Activated T-cell treated with anti-CD3 and anti-CD28 coated beads, Interleukin-2, amount 50 U/mL, for 24 hours (primary cell): ENCODE measurements around the gene KIF26B.

Source experiments
- DNase-seq: peaks from one replicate; pipeline ENCODE4 v3.0.0-alpha.2; 2020
- H3K27ac Mint-ChIP-seq: 2 replicates; pipeline ENCODE4 v1.8.0; 2020; ENCODE audit warnings: mild to moderate bottlenecking, mixed read lengths
- H3K27me3 Mint-ChIP-seq: 2 replicates; pipeline ENCODE4 v1.8.0; 2020; ENCODE audit warnings: mixed read lengths
- H3K36me3 Mint-ChIP-seq: 2 replicates; pipeline ENCODE4 v1.8.0; 2020; ENCODE audit warnings: low read depth, mixed read lengths
- H3K4me1 Mint-ChIP-seq: 2 replicates; pipeline ENCODE4 v1.8.0; 2020; ENCODE audit warnings: low read depth, mixed read lengths
- H3K4me3 Mint-ChIP-seq: 2 replicates; pipeline ENCODE4 v1.8.0; 2020; ENCODE audit warnings: mild to moderate bottlenecking, moderate library complexity, mixed read lengths
- H3K9me3 Mint-ChIP-seq: 2 replicates; pipeline ENCODE4 v1.8.0; 2020; ENCODE audit warnings: mixed read lengths

Gene KIF26B

DNA sequence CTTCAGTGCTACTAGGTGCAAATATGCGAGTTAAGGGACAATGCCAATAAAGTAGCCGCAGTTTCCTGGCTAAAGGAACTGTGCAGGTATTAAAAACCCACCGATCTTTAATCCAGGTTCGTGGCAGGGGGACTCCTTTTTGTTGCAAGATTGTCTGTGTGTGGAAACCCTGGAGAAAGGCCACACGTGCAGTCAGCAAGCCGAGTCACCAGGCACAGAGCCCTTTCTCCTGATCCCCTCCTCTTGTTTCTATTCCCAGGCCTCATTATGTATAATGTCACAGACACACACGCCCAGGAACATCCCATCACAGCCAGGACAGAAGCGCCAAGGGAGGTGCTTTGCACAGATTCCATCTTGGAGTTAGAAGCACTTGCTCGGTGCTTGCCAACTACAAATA, 528.9 kb downstream of the KIF26B start:
- H3K4me1 Mint-ChIP-seq: no peaks in the 10 kb centered on the region
- peaks cover 2% of the 10 kb centered on the region for H3K9me3 Mint-ChIP-seq
- no peak overlapping the region for H3K27ac Mint-ChIP-seq
- H3K36me3 Mint-ChIP-seq: no peaks in the 10 kb centered on the region
- no peak overlapping the region for H3K4me3 Mint-ChIP-seq
- H3K27me3 Mint-ChIP-seq: peaks cover 9% of the 10 kb centered on the region
- no peak for DNase-seq

GRCh38 chr1:245684166-245684565, 529.4 kb downstream of the KIF26B start:
- peaks cover 2% of the 10 kb centered on the region for H3K9me3 Mint-ChIP-seq
- no peaks in the 10 kb centered on the region for H3K4me1 Mint-ChIP-seq
- H3K36me3 Mint-ChIP-seq: no peaks in the 10 kb centered on the region
- no peak overlapping the region for H3K27ac Mint-ChIP-seq
- no peak overlapping the region for H3K4me3 Mint-ChIP-seq
- no peak for DNase-seq
- H3K27me3 Mint-ChIP-seq: peaks cover 9% of the 10 kb centered on the region

DNA sequence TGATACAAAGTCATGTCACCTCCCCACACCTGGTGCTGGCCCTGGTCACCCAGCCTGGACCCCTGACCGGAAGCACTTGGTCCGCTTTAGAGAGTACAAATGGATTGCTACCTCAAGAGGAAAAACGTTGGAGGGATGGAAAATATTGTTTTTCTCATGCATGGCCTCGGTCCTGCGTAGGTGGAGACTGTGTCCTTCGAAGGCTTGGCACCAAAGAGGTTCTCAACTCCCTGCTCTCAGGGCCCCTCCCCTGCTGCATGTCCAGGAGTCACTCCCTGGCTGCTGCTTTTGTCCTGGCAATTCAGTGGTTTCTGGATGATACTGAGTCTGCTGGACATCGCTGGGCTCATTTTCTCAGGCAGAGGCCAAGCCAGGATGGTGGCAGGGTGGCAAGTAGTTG, 529.8 kb downstream of the KIF26B start:
- no peak overlapping the region for H3K27ac Mint-ChIP-seq
- no peaks in the 10 kb centered on the region for H3K36me3 Mint-ChIP-seq
- H3K27me3 Mint-ChIP-seq: peaks cover 13% of the 10 kb centered on the region
- no peak overlapping the region for H3K4me3 Mint-ChIP-seq
- H3K4me1 Mint-ChIP-seq: no peaks in the 10 kb centered on the region
- no peak for DNase-seq
- peaks cover 2% of the 10 kb centered on the region for H3K9me3 Mint-ChIP-seq

DNA sequence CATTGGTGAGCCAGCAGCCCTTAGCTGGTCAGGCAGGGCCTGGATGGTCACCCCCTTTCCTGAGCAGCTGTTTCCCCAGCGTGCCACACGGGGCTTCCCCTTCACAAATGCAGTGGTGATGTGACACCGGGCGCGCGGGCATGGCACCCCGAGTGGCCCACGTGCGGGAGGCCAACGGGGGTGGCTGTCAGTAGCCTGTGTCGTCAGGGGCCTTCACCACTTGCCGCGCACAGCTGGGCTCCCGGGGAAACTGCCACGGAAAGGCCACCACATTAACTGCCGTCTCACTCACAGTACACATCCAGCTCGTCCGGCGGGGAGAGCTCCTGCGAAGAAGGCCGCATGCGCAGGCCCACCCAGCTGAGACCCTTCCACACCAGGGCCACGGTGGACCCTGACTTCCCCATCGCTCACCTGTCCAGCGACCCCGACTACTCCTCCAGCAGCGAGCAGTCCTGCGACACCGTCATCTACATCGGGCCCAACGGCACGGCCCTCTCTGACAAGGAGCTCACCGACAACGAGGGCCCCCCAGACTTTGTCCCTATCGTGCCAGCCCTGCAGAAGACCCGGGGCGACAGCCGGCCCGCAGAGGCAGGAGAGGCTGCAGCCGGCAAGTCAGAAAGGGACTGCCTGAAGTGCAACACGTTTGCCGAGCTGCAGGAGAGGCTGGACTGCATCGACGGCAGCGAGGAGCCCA, 530.5 kb downstream of the KIF26B start:
- H3K9me3 Mint-ChIP-seq: peaks cover 2% of the 10 kb centered on the region
- H3K27ac Mint-ChIP-seq: no peak overlapping the region
- H3K4me1 Mint-ChIP-seq: no peaks in the 10 kb centered on the region
- H3K4me3 Mint-ChIP-seq: no peak overlapping the region
- no peaks in the 10 kb centered on the region for H3K36me3 Mint-ChIP-seq
- H3K27me3 Mint-ChIP-seq: peaks cover 14% of the 10 kb centered on the region
- no peak for DNase-seq

- no peak for DNase-seq
- Mint-ChIP-seq H3K27me3 (peaks cover 14% of the 10 kb centered on the region), H3K9me3 (no peaks in the 10 kb centered on the region), H3K4me3 (no peak overlapping the region), H3K36me3 (no peaks in the 10 kb centered on the region), H3K4me1 (no peaks in the 10 kb centered on the region), H3K27ac (no peak overlapping the region)
Observed at GRCh38 chr1:245686006-245686405, 531.2 kb downstream of the KIF26B start.

GRCh38 chr1:245686446-245687030, 531.8 kb downstream of the KIF26B start:
- H3K27ac Mint-ChIP-seq: no peak overlapping the region
- H3K4me3 Mint-ChIP-seq: no peak overlapping the region
- no peaks in the 10 kb centered on the region for H3K36me3 Mint-ChIP-seq
- H3K27me3 Mint-ChIP-seq: peaks cover 14% of the 10 kb centered on the region
- no peak for DNase-seq
- no peaks in the 10 kb centered on the region for H3K4me1 Mint-ChIP-seq
- H3K9me3 Mint-ChIP-seq: no peaks in the 10 kb centered on the region

GRCh38 chr1:245687152-245687635, 532.4 kb downstream of the KIF26B start:
- H3K27me3 Mint-ChIP-seq: peaks cover 14% of the 10 kb centered on the region

DNA sequence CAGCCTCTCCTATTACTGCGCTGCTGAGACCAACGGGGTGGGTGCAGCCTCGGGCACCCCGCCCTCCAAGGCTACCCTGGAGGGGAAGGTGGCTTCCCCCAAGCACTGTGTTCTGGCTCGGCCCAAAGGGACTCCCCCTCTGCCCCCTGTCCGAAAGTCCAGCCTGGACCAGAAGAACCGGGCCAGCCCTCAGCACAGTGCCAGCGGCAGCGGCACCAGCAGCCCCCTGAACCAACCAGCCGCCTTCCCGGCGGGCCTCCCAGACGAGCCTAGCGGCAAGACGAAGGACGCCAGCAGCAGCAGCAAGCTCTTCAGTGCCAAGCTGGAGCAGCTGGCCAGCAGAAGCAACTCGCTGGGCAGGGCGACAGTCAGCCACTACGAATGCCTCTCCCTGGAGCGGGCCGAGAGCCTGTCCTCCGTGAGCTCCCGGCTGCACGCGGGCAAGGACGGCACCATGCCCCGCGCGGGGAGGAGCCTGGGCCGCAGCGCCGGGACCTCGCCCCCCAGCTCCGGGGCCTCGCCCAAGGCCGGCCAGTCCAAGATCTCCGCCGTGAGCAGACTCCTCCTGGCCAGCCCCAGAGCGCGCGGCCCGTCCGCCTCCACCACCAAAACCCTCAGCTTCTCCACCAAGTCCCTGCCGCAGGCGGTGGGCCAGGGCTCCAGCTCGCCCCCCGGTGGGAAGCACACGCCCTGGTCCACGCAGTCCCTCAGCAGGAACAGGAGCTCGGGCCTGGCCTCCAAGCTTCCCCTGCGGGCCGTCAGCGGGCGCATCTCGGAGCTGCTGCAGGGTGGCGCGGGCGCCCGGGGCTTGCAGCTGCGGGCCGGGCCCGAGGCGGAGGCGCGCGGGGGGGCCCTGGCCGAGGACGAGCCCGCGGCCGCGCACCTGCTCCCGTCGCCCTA, 533.1 kb downstream of the KIF26B start:
- no peak overlapping the region for H3K27ac Mint-ChIP-seq
- H3K27me3 Mint-ChIP-seq: peaks cover 14% of the 10 kb centered on the region
- H3K9me3 Mint-ChIP-seq: no peaks in the 10 kb centered on the region
- no peak for DNase-seq
- no peaks in the 10 kb centered on the region for H3K4me1 Mint-ChIP-seq
- no peaks in the 10 kb centered on the region for H3K36me3 Mint-ChIP-seq
- H3K4me3 Mint-ChIP-seq: no peak overlapping the region

More at GRCh38 chr1:245687152-245687635, 532.4 kb downstream of the KIF26B start:
- Mint-ChIP-seq H3K36me3 (no peaks in the 10 kb centered on the region), H3K4me3 (no peak overlapping the region), H3K9me3 (no peaks in the 10 kb centered on the region), H3K27ac (no peak overlapping the region), H3K4me1 (no peaks in the 10 kb centered on the region)
- no peak for DNase-seq

- Mint-ChIP-seq H3K27me3 (peaks cover 14% of the 10 kb centered on the region), H3K36me3 (no peaks in the 10 kb centered on the region), H3K27ac (no peak overlapping the region), H3K4me1 (no peaks in the 10 kb centered on the region), H3K4me3 (no peak overlapping the region), H3K9me3 (no peaks in the 10 kb centered on the region)
- DNase-seq: no peak
Observed at GRCh38 chr1:245688536-245689453, 534.0 kb downstream of the KIF26B start.

DNA sequence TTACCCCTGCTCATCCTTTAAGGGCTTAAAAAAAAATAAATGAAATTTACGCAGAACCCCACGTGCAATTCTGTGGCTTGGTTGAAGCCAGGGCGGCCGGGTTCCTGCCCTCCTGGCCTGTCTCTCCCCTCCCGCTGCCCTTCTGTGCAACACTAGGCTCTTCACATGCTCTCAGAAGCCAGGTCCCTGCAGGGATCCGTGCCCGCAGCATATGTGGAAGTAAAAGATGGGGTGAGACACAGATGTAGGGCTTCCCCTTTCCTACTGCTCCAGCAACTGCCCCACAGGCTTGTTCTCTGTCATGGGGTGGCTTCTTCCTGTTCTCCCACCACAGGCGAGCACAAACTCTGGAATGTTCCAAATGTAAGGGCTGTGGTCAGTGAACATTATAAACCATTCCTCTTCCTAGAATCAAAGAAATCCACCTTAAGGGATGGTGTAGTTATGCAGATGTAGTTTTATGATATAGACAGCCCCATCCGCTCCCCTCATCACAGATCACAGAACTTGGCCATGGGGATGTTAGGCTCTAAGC, 535.4 kb downstream of the KIF26B start:
- Mint-ChIP-seq H3K4me1 (no peaks in the 10 kb centered on the region), H3K36me3 (no peaks in the 10 kb centered on the region), H3K4me3 (no peak overlapping the region), H3K27ac (no peak overlapping the region), H3K27me3 (peaks cover 14% of the 10 kb centered on the region), H3K9me3 (no peaks in the 10 kb centered on the region)
- DNase-seq: no peak

- peaks cover 14% of the 10 kb centered on the region for H3K27me3 Mint-ChIP-seq
Observed at GRCh38 chr1:245690946-245691541, 536.3 kb downstream of the KIF26B start.

GRCh38 chr1:245691897-245692296, 537.1 kb downstream of the KIF26B start:
- no peak overlapping the region for H3K4me3 Mint-ChIP-seq
- no peaks in the 10 kb centered on the region for H3K36me3 Mint-ChIP-seq
- peaks cover 14% of the 10 kb centered on the region for H3K27me3 Mint-ChIP-seq
- H3K9me3 Mint-ChIP-seq: no peaks in the 10 kb centered on the region
- H3K27ac Mint-ChIP-seq: no peak overlapping the region
- H3K4me1 Mint-ChIP-seq: no peaks in the 10 kb centered on the region
- DNase-seq: no peak

More at GRCh38 chr1:245690946-245691541, 536.3 kb downstream of the KIF26B start:
- Mint-ChIP-seq H3K27ac (no peak overlapping the region), H3K9me3 (no peaks in the 10 kb centered on the region), H3K4me3 (no peak overlapping the region), H3K4me1 (no peaks in the 10 kb centered on the region), H3K36me3 (no peaks in the 10 kb centered on the region)
- no peak for DNase-seq

DNA sequence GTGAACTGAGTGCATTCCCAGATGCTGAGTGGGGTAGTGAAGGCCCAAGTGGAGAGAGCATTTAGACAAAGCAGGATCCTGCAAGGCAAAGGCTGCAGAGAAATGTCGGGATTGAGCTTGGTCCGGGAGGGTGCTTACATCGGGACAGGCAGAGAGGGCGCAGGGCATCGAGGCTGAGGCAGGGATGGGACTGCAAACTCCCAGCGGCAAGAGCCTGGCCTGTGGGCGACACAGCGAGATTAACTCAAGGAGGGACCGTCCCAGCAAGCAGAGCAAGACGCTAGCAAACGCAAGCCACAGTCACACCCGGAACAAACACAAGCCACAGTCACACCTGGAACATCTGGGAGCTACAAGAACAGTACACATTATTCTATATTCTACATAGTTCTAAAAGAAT, 537.5 kb downstream of the KIF26B start:
- H3K27ac Mint-ChIP-seq: no peak overlapping the region
- DNase-seq: no peak
- no peaks in the 10 kb centered on the region for H3K4me1 Mint-ChIP-seq
- H3K4me3 Mint-ChIP-seq: no peak overlapping the region
- H3K36me3 Mint-ChIP-seq: no peaks in the 10 kb centered on the region
- H3K9me3 Mint-ChIP-seq: no peaks in the 10 kb centered on the region
- peaks cover 9% of the 10 kb centered on the region for H3K27me3 Mint-ChIP-seq
